ENCODE measurements around the gene CDH20.

- no peak for TF ChIP-seq CTCF (optimal IDR thresholded peaks at IDR 0.05 in 1 of 3, IDR thresholded peaks at IDR 0.05 in 1 of 3, conservative IDR thresholded peaks at IDR 0.05 in 1 of 3; ENCODE audit: extremely low read depth in 1 of 3, insufficient read depth in 2 of 3, low read length in 3 of 3)
- no peak for TF ChIP-seq EZH2 (IDR thresholded peaks at IDR 0.05; ENCODE audit: low read length)
Observed at GRCh38 chr18:61578846-61579245, 245.6 kb downstream of the CDH20 start.
